K562 (cell line): Measurements from ENCODE around the gene NOLC1. TPM values are rescaled to one million over a fixed set of nuclear protein-coding genes. Genes with fewer than 3 reads are reported as not detected.
A peak's percentile ranks its signal among the peaks of the same experiment; 100 is the strongest.

Experiments
- ARID2 ChIP-seq: fragments of 450-650 bp; IDR thresholded peaks from 2 replicates; pipeline ENCODE4 v1.6.1; 2017; ENCODE audit warnings: antibody characterized with exemption, mild to moderate bottlenecking
- HDAC1 ChIP-seq, 2 experiments: fragments of 450-650 bp; IDR thresholded peaks; 2 replicates each; pipeline ENCODE4 v1.6.1; 2016 to 2017; ENCODE audit warnings: inconsistent platforms in 1 of 2, mild to moderate bottlenecking in 1 of 2, moderate library complexity in 1 of 2
- LCOR ChIP-seq: sonication (generic); formaldehyde crosslinking; IDR thresholded peaks from 2 replicates; pipeline ENCODE4 v1.8.0; 2022; ENCODE audit warnings: mild to moderate bottlenecking, missing genetic modification reagents
- PCBP1 ChIP-seq: fragments of 200-400 bp; formaldehyde crosslinking; IDR thresholded peaks from 2 replicates; pipeline ENCODE4 v1.6.1; 2018; ENCODE audit warnings: mild to moderate bottlenecking, low read depth, low read length; ENCODE audit not compliant: poor library complexity, severe bottlenecking
- RB1 ChIP-seq: fragments of 450-650 bp; IDR thresholded peaks from 2 replicates; pipeline ENCODE4 v1.6.1; 2017; ENCODE audit warnings: low read depth, mild to moderate bottlenecking
- RBFOX2 ChIP-seq: fragments of 200-400 bp; formaldehyde crosslinking; IDR thresholded peaks from 2 replicates; pipeline ENCODE4 v1.6.1; 2017; ENCODE audit warnings: low read depth, mild to moderate bottlenecking, low read length, moderate library complexity
- SIN3A ChIP-seq, 2 experiments: fragments of 150-350 bp in 1 of 2; IDR thresholded peaks; 2 replicates each; pipeline ENCODE4 v1.6.1; 2011 to 2016; ENCODE audit warnings: borderline replicate concordance in 2 of 2, low read depth in 2 of 2, low read length in 2 of 2, mild to moderate bottlenecking in 2 of 2, moderate library complexity in 2 of 2; ENCODE audit not compliant: control insufficient read depth in 1 of 2
- SPI1 ChIP-seq: IDR thresholded peaks from 2 replicates; pipeline ENCODE4 v1.6.1; 2011; ENCODE audit warnings: low read depth, low read length, control low read depth, borderline replicate concordance
- TGIF2 ChIP-seq: sonication (generic); formaldehyde crosslinking; IDR thresholded peaks from 2 replicates; pipeline ENCODE4 v1.8.1; 2022; ENCODE audit warnings: mild to moderate bottlenecking, missing genetic modification reagents, moderate library complexity
- ZNF175 ChIP-seq: fragments of 200-800 bp; sonication (Bioruptor generic); IDR thresholded peaks from 2 replicates; pipeline ENCODE4 v1.6.1; 2016; ENCODE audit warnings: low read depth, mild to moderate bottlenecking, missing genetic modification characterization, missing compliant biosample characterization
- polyA plus RNA-seq, 8 experiments: library from polyadenylated mRNA; depleted of rRNA in 4 of 8; stranded (reverse) in 5 of 8; unstranded in 3 of 8; fragments of >200 nt; fragmentation: Nextera tagmentation in 2 of 8; fragmentation: Illumina TruSeq in 1 of 8; extraction: Ambion mirVana in 2 of 8; extraction: Trizol in 1 of 8; gene quantifications; 2 replicates each; pipeline versions ENCODE4 v1.2.1 to v1.2.3, GENCODE V29; 2011 to 2014; ENCODE audit warnings: inconsistent platforms in 1 of 8, missing spikeins in 1 of 8
- total RNA-seq, 7 experiments: library from RNA; depleted of rRNA in 6 of 7; stranded (reverse); fragments of >200 nt in 6 of 7; fragmentation: Illumina TruSeq in 2 of 7; extraction: Trizol in 2 of 7; gene quantifications; 2 replicates each; pipeline versions ENCODE4 v1.2.1 to v1.2.3, GENCODE V29; 2011 to 2021; ENCODE audit warnings: low replicate concordance in 1 of 7
- TF ChIP-seq, protein P1 (sequence below): fragments of 250-450 bp; sonication (Bioruptor Pico); IDR thresholded peaks from 2 replicates; pipeline ENCODE4 v1.4.0; 2020
- TF ChIP-seq, protein P2 (sequence below): fragments of 450-650 bp; IDR thresholded peaks from 2 replicates; pipeline ENCODE4 v1.7.1; 2018; ENCODE audit warnings: mild to moderate bottlenecking, low read depth; ENCODE audit not compliant: partially characterized antibody
- TF ChIP-seq, protein P3 (sequence below), 2 experiments: IDR thresholded peaks; 2 replicates each; pipeline ENCODE4 v1.6.1; 2012; ENCODE audit warnings: improper control_type of control experiment in 2 of 2, low read depth in 2 of 2, low read length in 2 of 2, borderline replicate concordance in 1 of 2
- TF ChIP-seq, protein P4 (sequence below), 3 experiments: fragments of 200-800 bp in 1 of 3; sonication (Bioruptor generic) in 1 of 3; sonication (generic) in 1 of 3; formaldehyde crosslinking in 1 of 3; IDR thresholded peaks; 2 replicates each; pipeline versions ENCODE4 v1.6.1 to v1.8.0; 2016 to 2022; ENCODE audit warnings: mild to moderate bottlenecking in 2 of 3, missing compliant biosample characterization in 2 of 3, missing genetic modification characterization in 2 of 3, missing genetic modification reagents in 1 of 3
- TF ChIP-seq, protein P5 (sequence below): sonication (generic); formaldehyde crosslinking; IDR thresholded peaks from 2 replicates; pipeline ENCODE4 v1.8.0; 2022; ENCODE audit warnings: missing genetic modification reagents, mild to moderate bottlenecking, moderate library complexity, borderline replicate concordance

NOLC1 gene
- total and polyA plus RNA-seq, 9 of the 15 experiments (the other 6 are each of a cell fraction or from before 2014, with no cell fraction given) = 102 to 310 (median 165) TPM

DNA sequence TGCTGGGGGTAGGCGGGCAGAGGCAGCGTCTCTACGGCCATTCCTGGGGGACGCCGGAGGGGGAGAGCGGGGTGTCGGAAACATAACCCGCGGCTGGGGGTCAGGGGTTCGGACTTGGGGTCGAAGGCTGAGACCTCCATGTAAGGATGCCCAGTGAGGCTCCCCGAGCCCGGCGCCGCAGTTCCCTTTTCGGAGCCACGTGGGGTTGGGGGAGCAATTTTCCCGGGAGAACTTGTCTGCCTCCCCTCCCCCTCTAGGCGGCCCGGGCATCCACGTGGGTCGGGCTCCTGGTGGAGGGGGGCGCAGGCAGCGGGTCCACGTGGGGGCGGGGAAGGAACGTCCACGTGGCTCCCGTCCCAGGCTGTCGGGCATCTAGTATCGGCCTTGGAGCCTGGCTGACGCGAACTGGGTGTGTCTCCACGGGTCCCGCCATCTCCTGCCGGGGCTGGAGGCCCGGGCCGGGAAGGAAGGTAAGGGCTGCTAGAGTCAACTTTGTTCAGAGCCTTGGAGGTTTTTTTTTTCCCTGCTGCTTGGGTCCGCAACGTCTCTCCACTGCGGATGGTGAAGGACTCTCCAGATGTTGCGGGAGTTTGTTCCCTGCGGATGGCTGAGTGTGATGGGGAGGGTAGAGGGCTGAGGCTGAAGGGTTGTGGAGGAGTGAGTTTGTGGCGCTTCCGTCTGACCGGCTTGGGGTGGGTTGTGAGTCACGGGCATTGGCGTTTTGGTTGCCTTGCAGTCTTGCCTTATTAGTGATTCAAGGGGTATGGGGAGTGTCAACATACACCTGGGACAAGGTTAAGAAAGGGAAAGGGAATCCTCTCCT is 18.6 kb upstream of the NOLC1 start (continued):
- TF ChIP-seq, protein P1, sequence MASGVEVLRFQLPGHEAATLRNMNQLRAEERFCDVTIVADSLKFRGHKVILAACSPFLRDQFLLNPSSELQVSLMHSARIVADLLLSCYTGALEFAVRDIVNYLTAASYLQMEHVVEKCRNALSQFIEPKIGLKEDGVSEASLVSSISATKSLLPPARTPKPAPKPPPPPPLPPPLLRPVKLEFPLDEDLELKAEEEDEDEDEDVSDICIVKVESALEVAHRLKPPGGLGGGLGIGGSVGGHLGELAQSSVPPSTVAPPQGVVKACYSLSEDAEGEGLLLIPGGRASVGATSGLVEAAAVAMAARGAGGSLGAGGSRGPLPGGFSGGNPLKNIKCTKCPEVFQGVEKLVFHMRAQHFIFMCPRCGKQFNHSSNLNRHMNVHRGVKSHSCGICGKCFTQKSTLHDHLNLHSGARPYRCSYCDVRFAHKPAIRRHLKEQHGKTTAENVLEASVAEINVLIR = no peak
- TF ChIP-seq HDAC1 (IDR thresholded peaks at IDR 0.05) (peak in 1 of 2 experiments; percentile 85; a peak in 2 of 4 replicates), LCOR (CRISPR knock-in tag) (peak; percentile 16), ZNF175 (CRISPR knock-in tag) (no peak), SIN3A (IDR thresholded peaks at IDR 0.05; ENCODE audit: borderline replicate concordance in 2 of 2, control insufficient read depth in 1 of 2, low read depth in 2 of 2, low read length in 2 of 2) (peak; percentile 92 to 95), ARID2 (0 out of 2 replicates have a peak, but pooled peaks have one; percentile 28), PCBP1 (peak; percentile 21), RB1 (peak; percentile 32; the same call in 1 of the 2 replicates), TGIF2 (CRISPR knock-in tag) (peak; percentile 63; the same call in 1 of the 2 replicates), RBFOX2 (peak; percentile 79), SPI1 (peak; percentile 89)
- TF ChIP-seq, protein P2, sequence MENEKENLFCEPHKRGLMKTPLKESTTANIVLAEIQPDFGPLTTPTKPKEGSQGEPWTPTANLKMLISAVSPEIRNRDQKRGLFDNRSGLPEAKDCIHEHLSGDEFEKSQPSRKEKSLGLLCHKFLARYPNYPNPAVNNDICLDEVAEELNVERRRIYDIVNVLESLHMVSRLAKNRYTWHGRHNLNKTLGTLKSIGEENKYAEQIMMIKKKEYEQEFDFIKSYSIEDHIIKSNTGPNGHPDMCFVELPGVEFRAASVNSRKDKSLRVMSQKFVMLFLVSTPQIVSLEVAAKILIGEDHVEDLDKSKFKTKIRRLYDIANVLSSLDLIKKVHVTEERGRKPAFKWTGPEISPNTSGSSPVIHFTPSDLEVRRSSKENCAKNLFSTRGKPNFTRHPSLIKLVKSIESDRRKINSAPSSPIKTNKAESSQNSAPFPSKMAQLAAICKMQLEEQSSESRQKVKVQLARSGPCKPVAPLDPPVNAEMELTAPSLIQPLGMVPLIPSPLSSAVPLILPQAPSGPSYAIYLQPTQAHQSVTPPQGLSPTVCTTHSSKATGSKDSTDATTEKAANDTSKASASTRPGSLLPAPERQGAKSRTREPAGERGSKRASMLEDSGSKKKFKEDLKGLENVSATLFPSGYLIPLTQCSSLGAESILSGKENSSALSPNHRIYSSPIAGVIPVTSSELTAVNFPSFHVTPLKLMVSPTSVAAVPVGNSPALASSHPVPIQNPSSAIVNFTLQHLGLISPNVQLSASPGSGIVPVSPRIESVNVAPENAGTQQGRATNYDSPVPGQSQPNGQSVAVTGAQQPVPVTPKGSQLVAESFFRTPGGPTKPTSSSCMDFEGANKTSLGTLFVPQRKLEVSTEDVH = peak; percentile 97
- TF ChIP-seq, protein P3, sequence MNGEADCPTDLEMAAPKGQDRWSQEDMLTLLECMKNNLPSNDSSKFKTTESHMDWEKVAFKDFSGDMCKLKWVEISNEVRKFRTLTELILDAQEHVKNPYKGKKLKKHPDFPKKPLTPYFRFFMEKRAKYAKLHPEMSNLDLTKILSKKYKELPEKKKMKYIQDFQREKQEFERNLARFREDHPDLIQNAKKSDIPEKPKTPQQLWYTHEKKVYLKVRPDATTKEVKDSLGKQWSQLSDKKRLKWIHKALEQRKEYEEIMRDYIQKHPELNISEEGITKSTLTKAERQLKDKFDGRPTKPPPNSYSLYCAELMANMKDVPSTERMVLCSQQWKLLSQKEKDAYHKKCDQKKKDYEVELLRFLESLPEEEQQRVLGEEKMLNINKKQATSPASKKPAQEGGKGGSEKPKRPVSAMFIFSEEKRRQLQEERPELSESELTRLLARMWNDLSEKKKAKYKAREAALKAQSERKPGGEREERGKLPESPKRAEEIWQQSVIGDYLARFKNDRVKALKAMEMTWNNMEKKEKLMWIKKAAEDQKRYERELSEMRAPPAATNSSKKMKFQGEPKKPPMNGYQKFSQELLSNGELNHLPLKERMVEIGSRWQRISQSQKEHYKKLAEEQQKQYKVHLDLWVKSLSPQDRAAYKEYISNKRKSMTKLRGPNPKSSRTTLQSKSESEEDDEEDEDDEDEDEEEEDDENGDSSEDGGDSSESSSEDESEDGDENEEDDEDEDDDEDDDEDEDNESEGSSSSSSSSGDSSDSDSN (IDR thresholded peaks at IDR 0.05; ENCODE audit: borderline replicate concordance in 1 of 2, low read depth in 2 of 2, low read length in 2 of 2) = peak; percentile 12 to 35; a peak in 1 of 4 replicates
- TF ChIP-seq, protein P4, sequence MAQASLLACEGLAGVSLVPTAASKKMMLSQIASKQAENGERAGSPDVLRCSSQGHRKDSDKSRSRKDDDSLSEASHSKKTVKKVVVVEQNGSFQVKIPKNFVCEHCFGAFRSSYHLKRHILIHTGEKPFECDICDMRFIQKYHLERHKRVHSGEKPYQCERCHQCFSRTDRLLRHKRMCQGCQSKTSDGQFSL (CRISPR knock-in tag; IDR thresholded peaks at IDR 0.05) = peak; percentile 95
- TF ChIP-seq, protein P4 (tag; IDR thresholded peaks at IDR 0.05) = peak in 1 of 2 experiments; percentile 66; a peak in 2 of 4 replicates
- TF ChIP-seq, protein P5, sequence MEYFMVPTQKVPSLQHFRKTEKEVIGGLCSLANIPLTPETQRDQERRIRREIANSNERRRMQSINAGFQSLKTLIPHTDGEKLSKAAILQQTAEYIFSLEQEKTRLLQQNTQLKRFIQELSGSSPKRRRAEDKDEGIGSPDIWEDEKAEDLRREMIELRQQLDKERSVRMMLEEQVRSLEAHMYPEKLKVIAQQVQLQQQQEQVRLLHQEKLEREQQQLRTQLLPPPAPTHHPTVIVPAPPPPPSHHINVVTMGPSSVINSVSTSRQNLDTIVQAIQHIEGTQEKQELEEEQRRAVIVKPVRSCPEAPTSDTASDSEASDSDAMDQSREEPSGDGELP (CRISPR knock-in tag) = peak; percentile 45; the same call in 1 of the 2 replicates
